ENCODE results near the gene TNC. TPM values are rescaled to one million over a fixed set of nuclear protein-coding genes. Genes with fewer than 3 reads are reported as not detected.

The TNC gene
- total RNA-seq, 2 donors from 2014 or later = 35.4 to 92.5 TPM

DNA sequence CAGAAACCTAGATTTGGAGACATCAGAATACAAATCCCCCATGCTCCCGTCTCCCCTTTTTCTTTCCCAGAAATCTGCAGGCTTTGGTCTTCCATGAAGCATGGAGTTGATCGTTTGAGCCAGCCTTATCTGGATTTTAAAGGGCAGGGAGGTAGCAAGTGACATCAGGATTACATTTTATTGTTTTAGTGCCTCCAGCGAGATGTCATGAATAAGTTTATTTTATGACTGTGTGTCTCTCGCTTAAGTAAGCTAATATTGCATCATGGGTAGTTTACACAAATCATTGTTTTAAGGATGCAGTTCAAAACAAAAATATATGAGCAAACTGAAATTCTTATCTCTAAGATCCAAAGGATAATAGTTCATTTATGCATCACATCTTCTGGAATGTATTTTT is 136.9 kb downstream of the TNC start:
- WGBS = 28% methylated on average over 4 of the region's 4 CpGs

DNA sequence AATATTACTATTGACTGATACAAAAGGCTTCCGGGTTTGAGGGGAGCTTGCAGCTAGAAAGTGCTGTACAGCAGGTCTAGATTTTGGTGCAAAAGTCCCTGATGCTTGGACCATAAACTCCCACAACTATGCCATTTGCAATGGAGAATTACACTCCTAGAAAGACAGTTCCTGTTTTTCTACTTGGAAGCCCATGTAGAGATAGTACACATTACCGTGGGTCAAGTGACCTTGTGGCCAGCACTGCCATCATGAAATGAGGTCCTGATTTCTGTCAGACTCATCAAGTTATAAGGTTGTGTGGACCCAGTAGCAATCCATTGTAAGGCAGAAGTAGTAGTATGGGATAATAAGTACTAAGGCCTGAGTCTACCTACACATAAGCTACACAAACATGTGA is 144.7 kb downstream of the TNC start:
- WGBS = 76% methylated on average over 2 of the region's 2 CpGs

More for the DNA sequence above, 136.9 kb downstream of the TNC start:
- Histone ChIP-seq H3K36me3 (no peaks in the 10 kb centered on the region), H3K27me3 (replicated peaks; ENCODE audit: insufficient read depth) (no peaks in the 10 kb centered on the region), H3K4me3 (no peak overlapping the region), H3K27ac (no peak overlapping the region), H3K4me1 (replicated peaks) (no peaks in the 10 kb centered on the region), H3K9me3 (no peaks in the 10 kb centered on the region)
- intact Hi-C loops (cut with DNase I) = no loop called here
- TF ChIP-seq POLR2AphosphoS5 (IDR thresholded peaks at IDR 0.05) (no peak), POLR2A (IDR thresholded peaks at IDR 0.05) (no peak)
- TF ChIP-seq, protein P1, sequence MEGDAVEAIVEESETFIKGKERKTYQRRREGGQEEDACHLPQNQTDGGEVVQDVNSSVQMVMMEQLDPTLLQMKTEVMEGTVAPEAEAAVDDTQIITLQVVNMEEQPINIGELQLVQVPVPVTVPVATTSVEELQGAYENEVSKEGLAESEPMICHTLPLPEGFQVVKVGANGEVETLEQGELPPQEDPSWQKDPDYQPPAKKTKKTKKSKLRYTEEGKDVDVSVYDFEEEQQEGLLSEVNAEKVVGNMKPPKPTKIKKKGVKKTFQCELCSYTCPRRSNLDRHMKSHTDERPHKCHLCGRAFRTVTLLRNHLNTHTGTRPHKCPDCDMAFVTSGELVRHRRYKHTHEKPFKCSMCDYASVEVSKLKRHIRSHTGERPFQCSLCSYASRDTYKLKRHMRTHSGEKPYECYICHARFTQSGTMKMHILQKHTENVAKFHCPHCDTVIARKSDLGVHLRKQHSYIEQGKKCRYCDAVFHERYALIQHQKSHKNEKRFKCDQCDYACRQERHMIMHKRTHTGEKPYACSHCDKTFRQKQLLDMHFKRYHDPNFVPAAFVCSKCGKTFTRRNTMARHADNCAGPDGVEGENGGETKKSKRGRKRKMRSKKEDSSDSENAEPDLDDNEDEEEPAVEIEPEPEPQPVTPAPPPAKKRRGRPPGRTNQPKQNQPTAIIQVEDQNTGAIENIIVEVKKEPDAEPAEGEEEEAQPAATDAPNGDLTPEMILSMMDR (IDR thresholded peaks at IDR 0.05) = no peak
- DNase-seq (ENCODE audit: low spot score) = no peak

DNA sequence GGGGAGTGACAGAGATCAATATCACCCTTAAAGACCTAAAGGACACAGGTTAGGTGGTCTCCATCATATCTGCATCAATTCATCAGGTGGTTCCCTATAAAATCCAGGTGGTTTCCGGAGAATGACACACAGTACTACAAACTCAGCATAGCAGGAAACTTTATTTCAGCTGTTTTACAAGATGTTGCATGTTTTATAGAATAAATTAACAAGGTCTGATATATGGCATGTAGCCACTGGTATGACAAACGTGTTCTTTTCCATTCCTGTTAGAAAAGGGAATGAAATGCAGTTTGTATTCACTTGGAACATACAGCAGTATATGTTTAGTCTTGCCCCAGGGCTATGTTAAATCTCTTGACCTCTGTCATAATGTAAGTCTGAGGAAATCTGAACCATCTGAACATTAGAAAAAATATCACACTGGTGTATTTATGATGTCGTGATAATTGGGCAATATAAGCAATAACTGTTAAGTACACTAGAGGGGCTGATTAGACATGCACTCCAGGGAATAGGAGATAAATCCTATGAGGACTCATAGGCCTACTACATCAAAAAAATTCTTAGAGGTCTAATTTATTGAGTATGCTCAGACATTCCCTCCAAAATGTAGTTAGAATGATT is 145.3 kb downstream of the TNC start:
- H3K9me3 ChIP-seq = no peaks in the 10 kb centered on the region
- H3K27ac ChIP-seq = no peak overlapping the region
- WGBS = 27% methylated on average over 3 of the region's 3 CpGs
- no peak overlapping the region for H3K4me3 ChIP-seq
- no peaks in the 10 kb centered on the region for H3K27me3 ChIP-seq (replicated peaks; ENCODE audit: insufficient read depth)
- H3K4me1 ChIP-seq (replicated peaks) = no peaks in the 10 kb centered on the region
- no peak for DNase-seq (ENCODE audit: low spot score)
- intact Hi-C loops (cut with DNase I) = no loop called here
- peak; percentile 70 for TF ChIP-seq POLR2AphosphoS5 (IDR thresholded peaks at IDR 0.05)
- TF ChIP-seq, protein P1 (IDR thresholded peaks at IDR 0.05) = no peak
- H3K36me3 ChIP-seq = no peaks in the 10 kb centered on the region

More for the DNA sequence above, 144.7 kb downstream of the TNC start:
- H3K27ac ChIP-seq = no peak overlapping the region
- H3K36me3 ChIP-seq = no peaks in the 10 kb centered on the region
- TF ChIP-seq, protein P1 (IDR thresholded peaks at IDR 0.05) = no peak
- TF ChIP-seq POLR2AphosphoS5 (IDR thresholded peaks at IDR 0.05) (no peak), POLR2A (IDR thresholded peaks at IDR 0.05) (no peak)
- intact Hi-C loops (cut with DNase I) = no loop called here
- DNase-seq (ENCODE audit: low spot score) = no peak
- H3K4me1 ChIP-seq (replicated peaks) = no peaks in the 10 kb centered on the region
- no peaks in the 10 kb centered on the region for H3K9me3 ChIP-seq
- no peak overlapping the region for H3K4me3 ChIP-seq
- H3K27me3 ChIP-seq (replicated peaks; ENCODE audit: insufficient read depth) = no peaks in the 10 kb centered on the region

Other genes starting within 250 kb of the TNC start
- gene TNFSF8, start 187.6 kb downstream of the TNC start, total RNA-seq = 1 to 10 TPM in 1 of 2 donors, under 1 TPM in 1; 0.32 to 2.4 TPM

Measured in prostate gland (tissue), 2 donors.